HUES48 (cell line): ENCODE data around the gene PTBP2.
A peak's percentile ranks its signal among the peaks of the same experiment; 100 is the strongest.
"Not testable (repeated sequence)": the region's sequence is repeated elsewhere in the genome, so short reads cannot be mapped to it uniquely, and the experiment has no call there.

ENCODE experiments used
- H3K27ac ChIP-seq: one replicate; pipeline ENCODE4 v1.7.0; 2013; ENCODE audit warnings: low read depth, low read length, inconsistent platforms
- H3K27me3 ChIP-seq: 2 replicates; pipeline ENCODE4 v1.6.1; 2013; ENCODE audit warnings: mild to moderate bottlenecking, low read length; ENCODE audit not compliant: control insufficient read depth, insufficient read depth
- H3K36me3 ChIP-seq: 2 replicates; pipeline ENCODE4 v1.6.1; 2013; ENCODE audit warnings: low read length; ENCODE audit not compliant: control insufficient read depth, insufficient read depth
- H3K4me1 ChIP-seq: 2 replicates; pipeline ENCODE4 v1.6.1; 2013; ENCODE audit warnings: mild to moderate bottlenecking, low read length; ENCODE audit not compliant: control insufficient read depth, insufficient read depth
- H3K4me3 ChIP-seq: 2 replicates; pipeline ENCODE4 v1.5.1; 2013; ENCODE audit warnings: mild to moderate bottlenecking, low read depth, low read length
- H3K9ac ChIP-seq: 2 replicates; pipeline ENCODE4 v1.6.1; 2013; ENCODE audit warnings: mild to moderate bottlenecking, low read depth, low read length, moderate library complexity
- H3K9me3 ChIP-seq: 2 replicates; pipeline ENCODE4 v1.6.1; 2013; ENCODE audit warnings: low read length; ENCODE audit not compliant: control insufficient read depth, insufficient read depth

PTBP2 gene

GRCh38 chr1:96771847-96772246, 50.3 kb downstream of the PTBP2 start:
- Histone ChIP-seq H3K36me3 (peaks cover 82% of the 10 kb centered on the region), H3K9ac (no peak overlapping the region), H3K4me1 (peaks cover 10% of the 10 kb centered on the region)

GRCh38 chr1:96772349-96772748, 50.8 kb downstream of the PTBP2 start:
- H3K36me3 ChIP-seq, result peaks cover 87% of the 10 kb centered on the region
- no peaks in the 10 kb centered on the region for H3K27me3 ChIP-seq
- H3K4me3 ChIP-seq, result no peak overlapping the region
- H3K4me1 ChIP-seq, result peaks cover 10% of the 10 kb centered on the region
- peak overlapping the region; percentile 54 for H3K27ac ChIP-seq
- H3K9me3 ChIP-seq, result no peaks in the 10 kb centered on the region
- no peak overlapping the region for H3K9ac ChIP-seq

More at GRCh38 chr1:96771847-96772246, 50.3 kb downstream of the PTBP2 start:
- Histone ChIP-seq H3K9me3 (no peaks in the 10 kb centered on the region), H3K27ac (peak overlapping the region; percentile 54), H3K4me3 (no peak overlapping the region), H3K27me3 (no peaks in the 10 kb centered on the region)

- peaks cover 91% of the 10 kb centered on the region for H3K36me3 ChIP-seq
Observed at GRCh38 chr1:96772972-96773371, 51.4 kb downstream of the PTBP2 start.

GRCh38 chr1:96782206-96782605, 60.6 kb downstream of the PTBP2 start:
- no peak overlapping the region for H3K4me3 ChIP-seq
- no peaks in the 10 kb centered on the region for H3K9me3 ChIP-seq
- H3K9ac ChIP-seq, result no peak overlapping the region
- no peaks in the 10 kb centered on the region for H3K27me3 ChIP-seq
- no peak overlapping the region for H3K27ac ChIP-seq
- H3K36me3 ChIP-seq, result peaks cover 100% of the 10 kb centered on the region
- no peaks in the 10 kb centered on the region for H3K4me1 ChIP-seq

More at GRCh38 chr1:96772972-96773371, 51.4 kb downstream of the PTBP2 start:
- Histone ChIP-seq H3K27me3 (no peaks in the 10 kb centered on the region), H3K9me3 (no peaks in the 10 kb centered on the region), H3K9ac (no peak overlapping the region), H3K4me3 (no peak overlapping the region), H3K27ac (no peak overlapping the region), H3K4me1 (peaks cover 10% of the 10 kb centered on the region)

- Histone ChIP-seq H3K4me1 (no peaks in the 10 kb centered on the region), H3K27me3 (no peaks in the 10 kb centered on the region), H3K9me3 (no peaks in the 10 kb centered on the region), H3K36me3 (peaks cover 100% of the 10 kb centered on the region), H3K27ac (no peak overlapping the region), H3K4me3 (no peak overlapping the region), H3K9ac (no peak overlapping the region)
Observed at GRCh38 chr1:96782856-96783255, 61.3 kb downstream of the PTBP2 start.

- Histone ChIP-seq H3K27me3 (no peaks in the 10 kb centered on the region), H3K4me3 (no peak overlapping the region), H3K36me3 (peaks cover 95% of the 10 kb centered on the region)
Observed at GRCh38 chr1:96790599-96790998, 69.0 kb downstream of the PTBP2 start.

GRCh38 chr1:96792220-96792619, 70.6 kb downstream of the PTBP2 start:
- H3K4me1 ChIP-seq, result 0 out of 2 replicates have a peak, but pooled peaks cover 5% of the 10 kb centered on the region
- H3K27ac ChIP-seq, result no peak overlapping the region
- H3K36me3 ChIP-seq, result peaks cover 83% of the 10 kb centered on the region
- H3K27me3 ChIP-seq, result no peaks in the 10 kb centered on the region
- H3K4me3 ChIP-seq, result no peak overlapping the region
- H3K9me3 ChIP-seq, result no peaks in the 10 kb centered on the region
- H3K9ac ChIP-seq, result no peak overlapping the region

More at GRCh38 chr1:96790599-96790998, 69.0 kb downstream of the PTBP2 start:
- 0 out of 2 replicates have a peak, but pooled peaks cover 5% of the 10 kb centered on the region for H3K4me1 ChIP-seq
- no peaks in the 10 kb centered on the region for H3K9me3 ChIP-seq
- no peak overlapping the region for H3K27ac ChIP-seq
- no peak overlapping the region for H3K9ac ChIP-seq

- H3K36me3 ChIP-seq, result peaks cover 46% of the 10 kb centered on the region
- not testable (repeated sequence) for H3K9ac ChIP-seq, H3K27me3 ChIP-seq, H3K4me3 ChIP-seq, H3K27ac ChIP-seq, H3K9me3 ChIP-seq
- H3K4me1 ChIP-seq, result peaks cover 12% of the 10 kb centered on the region; the same call in 1 of the 2 replicates
Observed at GRCh38 chr1:96801696-96802095, 80.1 kb downstream of the PTBP2 start.

GRCh38 chr1:96804648-96805047, 83.1 kb downstream of the PTBP2 start:
- Histone ChIP-seq H3K9ac (no peak overlapping the region), H3K4me3 (no peak overlapping the region), H3K9me3 (no peaks in the 10 kb centered on the region), H3K27ac (no peak overlapping the region), H3K4me1 (peaks cover 12% of the 10 kb centered on the region; the same call in 1 of the 2 replicates), H3K27me3 (no peaks in the 10 kb centered on the region), H3K36me3 (peaks cover 66% of the 10 kb centered on the region)

- Histone ChIP-seq H3K9me3 (no peaks in the 10 kb centered on the region), H3K4me1 (peaks cover 12% of the 10 kb centered on the region; the same call in 1 of the 2 replicates), H3K36me3 (peaks cover 92% of the 10 kb centered on the region)
Observed at GRCh38 chr1:96808191-96808590, 86.6 kb downstream of the PTBP2 start.

GRCh38 chr1:96815914-96816313, 94.3 kb downstream of the PTBP2 start:
- no peak overlapping the region for H3K9ac ChIP-seq
- no peak overlapping the region for H3K4me3 ChIP-seq
- no peaks in the 10 kb centered on the region for H3K27me3 ChIP-seq
- H3K27ac ChIP-seq, result no peak overlapping the region
- peaks cover 64% of the 10 kb centered on the region for H3K36me3 ChIP-seq
- no peaks in the 10 kb centered on the region for H3K4me1 ChIP-seq
- no peaks in the 10 kb centered on the region for H3K9me3 ChIP-seq

More at GRCh38 chr1:96808191-96808590, 86.6 kb downstream of the PTBP2 start:
- no peaks in the 10 kb centered on the region for H3K27me3 ChIP-seq
- H3K4me3 ChIP-seq, result no peak overlapping the region
- H3K9ac ChIP-seq, result no peak overlapping the region
- H3K27ac ChIP-seq, result no peak overlapping the region
